Thoracic aorta (tissue), 2 donors: ENCODE measurements around the gene KIF9. TPM values are rescaled to one million over a fixed set of nuclear protein-coding genes. Genes with fewer than 3 reads are reported as not detected.

Experiments
- ATAC-seq: fragments of 150-250 bp; one replicate; pipeline ENCODE4 v1.8.0; 2017; ENCODE audit warnings: low read depth; ENCODE audit not compliant: insufficient number of reproducible peaks, low FRiP score
- DNase-seq: peaks from one replicate; pipeline ENCODE4 v3.0.0-alpha.2; 2020; ENCODE audit warnings: low spot score
- H3K27ac ChIP-seq, 2 donors: fragments of 200-600 bp; sonication (generic); 1 replicate in 1 of 2; 2 replicates in 1 of 2; pipeline ENCODE4 v1.5.1; 2016; ENCODE audit warnings: mild to moderate bottlenecking in 2 of 2, moderate library complexity in 2 of 2
- H3K27me3 ChIP-seq: fragments of 200-600 bp; sonication (generic); replicated peaks from 2 replicates; pipeline ENCODE4 v1.6.0; 2016; ENCODE audit warnings: mild to moderate bottlenecking; ENCODE audit not compliant: insufficient read depth
- H3K36me3 ChIP-seq: fragments of 200-600 bp; sonication (generic); one replicate; pipeline ENCODE4 v1.5.1; 2016
- H3K4me1 ChIP-seq, 2 donors: fragments of 200-600 bp; sonication (generic); 1 replicate in 1 of 2; 2 replicates in 1 of 2; pipeline versions ENCODE4 v1.5.1 to v1.6.0; 2016; ENCODE audit warnings: low read depth in 2 of 2, mild to moderate bottlenecking in 1 of 2; ENCODE audit not compliant: control insufficient read depth in 1 of 2
- H3K4me3 ChIP-seq: fragments of 200-600 bp; sonication (generic); 2 replicates; pipeline ENCODE4 v1.5.1; 2016; ENCODE audit warnings: mild to moderate bottlenecking
- H3K9me3 ChIP-seq: fragments of 200-600 bp; sonication (generic); 2 replicates; pipeline ENCODE4 v1.5.1; 2016
- CTCF ChIP-seq: fragments of 200-600 bp; sonication (generic); IDR thresholded peaks from one replicate; pipeline ENCODE4 v1.5.1; 2019; ENCODE audit warnings: antibody characterized with exemption
- total RNA-seq, 2 donors: library from RNA; depleted of rRNA; stranded (reverse); fragments of >200 nt; gene quantifications; one replicate each; pipeline versions ENCODE4 v1.1.0 to v1.2.3, GENCODE V29; 2016

Gene KIF9
- total RNA-seq, 2 donors from 2014 or later: 0.68 to 5.6 TPM

GRCh38 chr3:47283193-47283537 lies 566 bp upstream of the KIF9 start:
- H3K4me1 ChIP-seq: peaks cover 23 to 41% of the 10 kb centered on the region in 2 donors

GRCh38 chr3:47280519-47280918 lies 2.1 kb downstream of the KIF9 start:
- ATAC-seq (no peak), DNase-seq (no peak)
- no peaks in the 10 kb centered on the region for H3K9me3 ChIP-seq
- H3K4me1 ChIP-seq: peaks cover 23 to 29% of the 10 kb centered on the region in 2 donors
- no peak overlapping the region for H3K4me3 ChIP-seq
- no peaks in the 10 kb centered on the region for H3K36me3 ChIP-seq
- H3K27me3 ChIP-seq: no peaks in the 10 kb centered on the region
- no peak overlapping the region for H3K27ac ChIP-seq
- TF ChIP-seq CTCF: no peak

More at GRCh38 chr3:47283193-47283537, 566 bp upstream of the KIF9 start:
- H3K27ac ChIP-seq: peak overlapping the region; percentile 83 to 97
- ATAC-seq (no peak), DNase-seq (no peak)
- H3K4me3 ChIP-seq: peak overlapping the region; percentile 90
- TF ChIP-seq CTCF: no peak
- H3K36me3 ChIP-seq: peaks cover 5% of the 10 kb centered on the region
- H3K27me3 ChIP-seq: no peaks in the 10 kb centered on the region
- H3K9me3 ChIP-seq: no peaks in the 10 kb centered on the region

- TF ChIP-seq CTCF: no peak
- no peaks in the 10 kb centered on the region for H3K36me3 ChIP-seq
- H3K4me1 ChIP-seq: peaks cover 2 to 4% of the 10 kb centered on the region in 2 donors
- no peaks in the 10 kb centered on the region for H3K9me3 ChIP-seq
- no peak overlapping the region for H3K4me3 ChIP-seq
- ATAC-seq: no peak
- no peak for DNase-seq
- no peaks in the 10 kb centered on the region for H3K27me3 ChIP-seq
- no peak overlapping the region for H3K27ac ChIP-seq
Observed at GRCh38 chr3:47276558-47276957, 6.0 kb downstream of the KIF9 start.

GRCh38 chr3:47274652-47275051 lies 7.9 kb downstream of the KIF9 start:
- Histone ChIP-seq H3K9me3 (no peaks in the 10 kb centered on the region), H3K27ac (no peak overlapping the region), H3K4me1 (no peaks in the 10 kb centered on the region), H3K4me3 (no peak overlapping the region), H3K27me3 (no peaks in the 10 kb centered on the region), H3K36me3 (no peaks in the 10 kb centered on the region)
- TF ChIP-seq CTCF: no peak
- no peak for DNase-seq
- no peak for ATAC-seq

GRCh38 chr3:47273564-47273963 lies 9.0 kb downstream of the KIF9 start:
- Histone ChIP-seq H3K27ac (no peak overlapping the region), H3K4me1 (no peaks in the 10 kb centered on the region), H3K27me3 (no peaks in the 10 kb centered on the region), H3K36me3 (no peaks in the 10 kb centered on the region), H3K4me3 (no peak overlapping the region), H3K9me3 (no peaks in the 10 kb centered on the region)
- no peak for TF ChIP-seq CTCF
- ATAC-seq (no peak), DNase-seq (no peak)
